ENCODE measurements around the gene HEPACAM.

Gene HEPACAM

GRCh38 chr11:124898711-124899110 lies 37.1 kb downstream of the HEPACAM start:
- peak; percentile 70 for DNase-seq

GRCh38 chr11:124898263-124898680 lies 37.6 kb downstream of the HEPACAM start:
- peak; percentile 89 for DNase-seq

GRCh38 chr11:124897674-124898262 lies 38.1 kb downstream of the HEPACAM start, which contains the start of gene ROBO4:
Gene ROBO4, minus strand, starts transcription at chr11:124897865. Its CDS starts 70 bp downstream, at chr11:124897795.
- DNase-seq: no peak

- no peak for DNase-seq
Measured at GRCh38 chr11:124896821-124897391, 38.9 kb downstream of the HEPACAM start.

GRCh38 chr11:124896071-124896750 lies 39.6 kb downstream of the HEPACAM start:
- no peak for DNase-seq

GRCh38 chr11:124895471-124895971 lies 40.3 kb downstream of the HEPACAM start:
- DNase-seq: no peak

- no peak for DNase-seq
Measured at GRCh38 chr11:124894606-124895430, 41.0 kb downstream of the HEPACAM start.

- no peak for DNase-seq
Measured at GRCh38 chr11:124893781-124894401, 42.0 kb downstream of the HEPACAM start.

- no peak for DNase-seq
Measured at GRCh38 chr11:124892750-124893454, 42.9 kb downstream of the HEPACAM start.

GRCh38 chr11:124892146-124892545 lies 43.7 kb downstream of the HEPACAM start:
- no peak for DNase-seq

GRCh38 chr11:124891373-124891861 lies 44.4 kb downstream of the HEPACAM start:
- DNase-seq: no peak

- no peak for DNase-seq
Measured at GRCh38 chr11:124890683-124891372, 45.0 kb downstream of the HEPACAM start.

GRCh38 chr11:124890151-124890550 lies 45.7 kb downstream of the HEPACAM start:
- no peak for DNase-seq

GRCh38 chr11:124889191-124890091 lies 46.4 kb downstream of the HEPACAM start:
- DNase-seq: no peak

- DNase-seq: no peak
Measured at GRCh38 chr11:124887667-124888013, 48.2 kb downstream of the HEPACAM start.

GRCh38 chr11:124886978-124887666 lies 48.7 kb downstream of the HEPACAM start:
- no peak for DNase-seq

GRCh38 chr11:124886476-124886875 lies 49.4 kb downstream of the HEPACAM start:
- DNase-seq: no peak

GRCh38 chr11:124884869-124885479 lies 50.9 kb downstream of the HEPACAM start:
- DNase-seq: peak; percentile 26

GRCh38 chr11:124884340-124884739 lies 51.5 kb downstream of the HEPACAM start:
- no peak for DNase-seq

All from NCI-H226 (cell line).